Stimulated activated naive CD4-positive, alpha-beta T cell (primary cell): ENCODE results near the gene AIF1.

Source experiments
- DNase-seq, 6 experiments: peaks; one replicate each; lab custom pipeline; 2025; lab: John Stamatoyannopoulos, UW

Gene AIF1

DNA sequence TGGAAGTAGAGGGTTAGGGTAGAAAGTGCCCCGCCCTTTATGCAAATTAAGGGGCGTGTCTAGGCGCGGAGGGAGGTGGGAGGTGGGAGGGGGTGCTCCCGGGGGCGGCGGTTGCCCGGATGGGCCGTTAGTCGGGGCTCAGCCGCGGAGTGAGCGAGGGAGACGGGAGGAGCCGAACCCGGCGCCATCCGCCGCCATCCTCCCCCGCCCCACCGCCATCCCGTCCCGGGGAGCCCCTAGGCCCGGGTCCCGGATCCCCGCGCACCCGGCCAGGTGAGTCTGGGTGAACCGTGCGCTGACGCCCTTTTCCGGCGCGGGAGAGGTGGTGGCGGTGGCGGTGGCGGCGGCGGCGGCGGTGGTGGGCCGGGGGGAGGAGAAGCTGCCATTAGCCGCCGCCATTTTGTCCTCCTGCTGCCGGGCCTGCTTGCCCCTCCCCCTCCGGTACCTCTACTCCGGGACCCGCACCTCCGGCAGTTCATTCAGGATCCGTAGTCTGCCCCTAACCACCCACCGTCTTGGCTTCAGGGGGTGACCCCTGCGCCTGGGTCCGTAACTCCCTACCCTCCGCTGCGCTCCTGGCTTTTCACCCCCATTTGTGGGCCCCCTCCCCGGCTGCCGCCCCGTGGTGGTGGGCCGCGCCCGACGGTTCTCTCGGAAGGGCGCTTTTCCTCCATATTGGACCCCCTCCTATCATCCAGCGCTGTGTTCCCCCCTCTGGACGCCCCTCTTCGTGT is 5.7 kb downstream of the AIF1 start, which contains the start of gene PRRC2A:
PRRC2A (plus strand) TSS at position 130 of the 734 bp plus-strand sequence. CDS start 2,075 bp downstream, outside the sequence.
- peak in 3 of 6 experiments; percentile 79 to 99 (median 97) for DNase-seq

DNA sequence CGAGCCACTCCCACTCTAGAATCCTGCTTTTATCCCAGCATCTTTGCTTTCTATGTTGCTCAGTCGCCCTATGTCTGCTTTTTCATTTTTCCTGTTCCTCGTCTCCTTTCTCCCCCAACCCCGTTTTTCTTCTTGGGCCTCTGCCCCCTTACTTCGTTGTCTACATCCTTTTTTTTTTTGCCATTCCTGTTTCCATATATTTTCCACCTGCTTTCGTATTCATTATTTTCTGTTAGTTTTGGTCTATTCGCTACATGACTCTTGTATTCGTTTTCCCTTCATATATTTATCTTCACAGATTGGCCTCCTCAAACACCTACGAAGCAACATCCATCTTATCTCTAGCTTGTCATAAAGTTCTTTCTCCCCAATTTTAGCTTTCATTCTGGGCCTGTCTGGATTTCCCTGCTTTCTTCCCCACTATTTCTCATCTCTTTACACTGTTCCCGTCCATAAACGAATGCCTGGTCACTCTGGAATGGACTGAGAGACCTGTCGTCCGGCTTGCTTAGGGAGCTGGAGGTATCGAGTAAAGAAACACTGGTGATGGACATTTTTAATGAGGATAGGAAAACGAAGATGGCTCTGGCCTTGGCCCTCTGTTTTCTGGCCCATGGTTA is 6.4 kb downstream of the AIF1 start:
- peak in 1 of 6 experiments; percentile 29 for DNase-seq

DNA sequence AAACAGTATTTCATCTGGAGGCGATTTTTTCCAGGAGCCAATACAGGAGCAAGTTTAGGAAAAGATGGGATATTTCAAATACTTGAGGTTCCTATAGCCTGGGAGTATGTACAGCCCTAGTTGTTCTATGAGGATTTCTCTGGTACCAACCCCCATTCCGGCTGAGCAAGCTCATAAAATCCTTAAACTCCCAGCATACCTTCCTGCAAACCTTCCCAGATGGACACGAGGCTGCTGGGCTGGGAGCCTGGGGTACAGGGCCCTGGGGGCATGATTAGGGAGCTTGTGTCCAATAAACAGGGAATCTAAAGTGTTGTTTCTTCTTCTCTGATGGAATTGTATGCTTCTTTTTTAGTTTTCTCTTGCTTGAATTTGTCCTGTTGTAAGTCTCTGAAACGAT is 7.0 kb downstream of the AIF1 start:
- DNase-seq, result no peak

DNA sequence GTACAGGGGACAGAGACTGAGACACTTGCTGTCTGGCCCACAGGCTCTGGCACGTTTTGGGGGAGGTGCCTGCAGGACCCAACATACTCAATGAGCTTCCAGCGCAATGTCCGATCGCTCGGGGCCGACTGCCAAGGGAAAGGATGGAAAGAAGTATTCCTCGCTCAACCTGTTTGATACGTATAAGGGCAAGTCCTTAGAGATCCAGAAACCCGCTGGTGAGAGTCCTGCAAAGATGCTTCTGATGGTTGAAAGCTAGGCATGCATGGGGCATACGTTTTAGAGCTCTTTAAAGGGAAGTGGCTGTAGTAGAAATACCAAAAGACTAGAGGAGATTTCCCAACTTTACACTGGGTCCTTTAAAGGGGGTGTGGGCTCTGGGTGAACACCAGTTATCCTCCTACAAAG is 7.7 kb downstream of the AIF1 start:
- no peak for DNase-seq

DNA sequence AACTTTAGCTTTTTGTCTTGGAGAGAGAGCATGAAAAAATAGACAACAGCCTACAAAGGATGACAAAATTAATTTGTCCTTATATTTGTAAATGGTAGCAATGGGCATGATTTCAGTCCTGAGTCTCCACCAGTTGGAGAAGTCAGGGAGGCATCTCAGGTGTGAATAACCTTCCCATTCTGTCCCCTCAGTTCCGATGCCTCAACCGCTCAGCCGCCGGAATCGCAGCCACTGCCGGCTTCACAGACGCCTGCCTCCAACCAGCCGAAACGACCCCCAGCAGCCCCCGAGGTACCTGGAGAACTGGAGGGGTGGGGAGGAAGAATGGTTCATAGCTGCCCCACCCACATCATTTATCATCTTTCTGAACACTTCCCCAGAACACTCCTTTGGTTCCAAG is 9.0 kb downstream of the AIF1 start:
- DNase-seq, result no peak

DNA sequence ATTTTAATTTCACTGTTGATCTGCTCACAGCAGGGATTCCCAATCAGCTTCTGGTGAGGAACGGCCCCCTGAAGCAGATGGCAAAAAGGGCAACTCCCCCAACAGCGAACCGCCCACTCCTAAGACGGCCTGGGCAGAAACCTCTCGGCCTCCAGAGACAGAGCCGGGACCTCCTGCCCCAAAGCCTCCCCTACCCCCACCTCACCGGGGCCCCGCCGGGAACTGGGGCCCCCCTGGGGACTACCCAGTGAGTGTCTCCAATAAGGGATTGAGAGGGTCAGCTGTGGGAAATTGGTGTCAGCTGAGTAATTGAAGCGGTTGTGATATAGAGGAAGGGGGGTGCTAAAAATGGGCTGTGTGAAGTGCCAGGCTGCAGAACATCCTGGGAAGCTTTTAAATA is 11.9 kb downstream of the AIF1 start:
- DNase-seq, result no peak

DNA sequence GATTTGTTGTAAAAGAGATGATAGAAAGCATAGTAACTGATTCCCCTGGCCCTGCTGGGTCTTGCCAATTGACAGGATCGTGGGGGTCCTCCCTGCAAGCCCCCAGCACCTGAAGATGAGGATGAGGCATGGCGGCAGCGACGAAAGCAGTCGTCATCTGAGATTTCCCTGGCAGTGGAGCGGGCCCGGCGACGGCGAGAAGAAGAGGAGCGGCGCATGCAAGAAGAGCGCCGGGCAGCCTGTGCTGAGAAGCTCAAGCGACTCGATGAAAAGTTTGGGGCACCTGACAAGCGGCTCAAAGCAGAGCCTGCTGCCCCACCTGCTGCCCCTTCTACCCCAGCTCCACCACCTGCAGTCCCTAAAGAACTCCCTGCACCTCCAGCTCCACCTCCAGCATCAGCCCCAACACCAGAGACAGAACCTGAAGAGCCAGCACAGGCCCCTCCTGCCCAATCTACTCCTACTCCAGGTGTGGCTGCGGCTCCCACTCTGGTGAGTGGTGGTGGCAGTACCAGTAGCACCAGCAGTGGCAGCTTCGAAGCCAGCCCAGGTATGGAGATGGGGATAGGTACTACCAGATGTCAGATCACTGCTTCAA is 12.8 kb downstream of the AIF1 start:
- DNase-seq, result no peak

DNA sequence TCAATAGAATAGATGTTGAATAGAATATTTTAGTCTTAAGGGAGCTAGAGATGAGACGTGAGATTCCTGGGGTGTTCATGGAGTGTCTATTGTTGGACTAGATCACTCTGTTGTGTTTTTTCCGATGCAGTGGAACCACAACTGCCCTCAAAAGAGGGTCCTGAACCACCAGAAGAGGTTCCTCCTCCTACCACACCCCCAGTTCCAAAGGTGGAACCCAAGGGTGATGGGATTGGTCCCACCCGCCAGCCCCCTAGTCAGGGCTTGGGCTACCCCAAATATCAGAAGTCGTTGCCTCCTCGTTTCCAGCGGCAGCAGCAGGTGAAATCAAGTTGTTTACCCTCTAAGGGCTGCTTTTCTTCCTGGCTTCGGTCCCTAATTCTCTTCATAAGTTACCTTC is 14.0 kb downstream of the AIF1 start:
- no peak for DNase-seq

DNA sequence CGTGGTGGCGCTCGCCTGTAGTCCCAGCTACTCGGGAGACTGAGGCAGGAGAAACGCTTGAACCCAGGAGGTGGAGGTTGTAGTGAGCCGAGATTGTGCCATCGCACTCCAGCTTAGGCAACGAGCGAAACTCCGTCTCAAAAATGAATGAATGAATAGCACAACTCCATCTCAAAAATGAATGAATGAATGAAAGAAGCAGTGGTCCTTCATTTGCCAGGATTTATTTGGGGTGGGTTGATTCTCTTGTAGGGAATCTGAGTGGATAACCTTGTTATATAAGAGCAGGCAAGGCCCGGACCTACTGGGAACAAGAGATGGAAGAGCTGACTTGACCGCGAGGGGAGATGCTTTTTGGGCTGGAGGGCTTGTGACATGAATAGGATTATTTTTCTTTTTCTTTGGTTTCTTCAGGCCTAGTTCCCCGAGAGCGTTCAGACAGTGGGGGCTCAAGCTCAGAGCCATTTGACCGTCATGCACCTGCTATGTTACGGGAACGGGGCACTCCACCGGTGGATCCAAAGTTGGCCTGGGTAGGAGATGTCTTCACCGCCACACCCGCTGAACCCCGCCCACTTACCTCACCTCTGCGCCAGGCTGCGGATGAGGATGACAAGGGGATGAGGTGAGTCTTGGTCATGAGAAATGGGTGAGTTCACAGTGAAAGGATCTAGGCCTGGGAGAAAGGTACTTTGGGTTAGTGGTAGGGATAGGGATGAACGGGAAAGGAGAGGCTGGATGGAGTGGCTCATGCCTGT is 15.3 kb downstream of the AIF1 start:
- DNase-seq, result no peak

DNA sequence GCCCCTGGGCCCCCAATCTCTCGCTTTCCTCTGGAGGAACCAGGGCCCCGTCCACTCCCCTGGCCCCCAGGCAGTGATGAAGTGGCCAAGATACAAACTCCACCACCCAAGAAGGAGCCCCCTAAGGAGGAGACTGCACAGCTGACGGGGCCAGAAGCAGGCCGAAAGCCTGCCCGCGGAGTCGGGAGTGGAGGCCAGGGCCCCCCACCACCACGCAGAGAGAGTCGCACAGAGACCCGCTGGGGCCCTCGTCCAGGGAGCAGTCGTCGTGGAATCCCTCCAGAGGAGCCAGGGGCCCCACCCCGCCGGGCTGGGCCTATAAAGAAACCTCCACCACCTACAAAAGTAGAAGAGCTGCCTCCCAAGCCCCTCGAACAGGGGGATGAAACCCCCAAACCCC is 16.2 kb downstream of the AIF1 start:
- DNase-seq, result no peak

DNA sequence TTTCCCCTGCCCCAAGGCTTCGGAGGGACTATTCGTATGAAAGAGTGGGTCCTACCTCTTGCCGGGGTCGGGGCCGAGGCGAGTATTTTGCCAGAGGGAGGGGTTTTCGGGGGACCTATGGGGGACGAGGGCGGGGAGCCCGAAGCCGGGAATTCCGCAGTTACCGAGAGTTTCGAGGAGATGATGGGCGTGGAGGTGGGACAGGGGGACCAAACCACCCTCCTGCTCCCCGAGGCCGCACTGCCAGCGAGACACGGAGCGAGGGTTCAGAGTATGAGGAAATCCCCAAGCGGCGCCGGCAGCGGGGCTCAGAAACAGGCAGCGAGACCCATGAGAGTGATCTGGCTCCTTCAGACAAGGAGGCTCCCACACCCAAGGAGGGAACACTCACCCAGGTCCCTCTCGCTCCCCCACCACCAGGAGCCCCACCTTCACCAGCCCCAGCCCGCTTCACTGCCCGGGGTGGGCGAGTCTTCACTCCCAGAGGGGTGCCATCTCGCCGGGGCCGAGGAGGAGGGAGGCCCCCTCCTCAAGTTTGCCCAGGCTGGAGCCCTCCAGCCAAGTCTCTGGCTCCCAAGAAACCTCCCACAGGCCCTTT is 16.7 kb downstream of the AIF1 start:
- DNase-seq, result no peak

DNA sequence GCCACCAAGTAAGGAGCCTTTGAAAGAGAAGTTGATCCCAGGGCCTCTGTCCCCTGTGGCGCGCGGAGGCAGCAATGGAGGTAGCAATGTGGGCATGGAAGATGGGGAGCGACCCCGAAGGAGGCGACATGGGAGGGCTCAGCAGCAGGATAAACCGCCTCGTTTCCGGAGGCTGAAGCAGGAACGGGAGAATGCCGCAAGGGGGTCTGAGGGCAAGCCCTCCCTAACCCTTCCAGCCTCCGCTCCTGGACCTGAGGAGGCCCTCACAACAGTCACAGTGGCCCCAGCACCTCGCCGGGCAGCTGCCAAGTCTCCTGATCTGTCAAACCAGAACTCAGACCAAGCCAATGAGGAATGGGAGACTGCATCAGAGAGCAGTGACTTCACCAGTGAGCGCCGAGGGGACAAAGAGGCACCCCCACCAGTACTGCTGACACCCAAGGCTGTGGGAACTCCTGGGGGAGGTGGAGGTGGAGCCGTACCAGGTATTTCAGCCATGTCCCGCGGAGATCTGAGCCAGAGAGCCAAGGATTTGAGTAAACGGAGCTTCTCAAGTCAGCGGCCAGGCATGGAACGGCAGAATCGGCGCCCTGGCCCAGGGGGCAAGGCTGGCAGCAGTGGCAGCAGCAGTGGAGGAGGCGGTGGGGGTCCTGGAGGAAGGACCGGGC is 17.4 kb downstream of the AIF1 start:
- DNase-seq, result no peak

DNA sequence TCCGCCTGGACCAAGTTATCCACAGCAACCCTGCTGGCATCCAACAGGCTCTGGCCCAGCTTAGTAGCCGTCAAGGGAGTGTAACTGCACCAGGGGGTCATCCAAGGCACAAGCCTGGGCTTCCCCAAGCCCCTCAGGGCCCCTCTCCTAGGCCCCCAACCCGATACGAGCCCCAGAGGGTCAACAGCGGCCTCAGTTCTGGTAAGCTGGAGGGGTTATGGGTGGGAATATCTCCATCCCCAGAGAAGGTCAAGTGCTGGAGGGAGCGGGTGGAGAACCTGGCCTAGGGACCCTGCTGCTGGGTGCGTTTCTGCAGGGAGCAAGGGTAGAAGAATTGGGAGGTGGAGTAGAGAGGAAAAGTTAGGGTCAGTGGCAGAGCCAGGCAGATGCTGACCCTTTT is 18.4 kb downstream of the AIF1 start:
- DNase-seq, result no peak

DNA sequence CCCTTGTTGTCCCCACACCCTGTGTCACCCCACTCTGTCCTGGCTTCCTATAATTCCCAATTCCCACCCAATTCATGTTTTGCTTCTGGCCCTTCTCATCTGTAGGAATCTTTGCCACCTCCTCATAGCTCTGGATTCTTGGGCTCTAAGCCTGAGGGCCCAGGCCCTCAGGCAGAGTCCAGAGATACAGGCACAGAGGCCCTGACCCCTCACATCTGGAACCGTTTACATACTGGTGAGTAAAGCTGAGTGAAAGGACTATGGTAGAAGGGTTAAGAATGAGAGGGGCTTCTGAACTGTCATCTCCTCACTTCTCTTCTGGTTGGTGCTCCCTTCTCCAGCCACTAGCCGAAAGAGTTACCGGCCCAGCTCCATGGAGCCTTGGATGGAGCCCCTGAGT is 19.1 kb downstream of the AIF1 start:
- DNase-seq, result no peak

DNA sequence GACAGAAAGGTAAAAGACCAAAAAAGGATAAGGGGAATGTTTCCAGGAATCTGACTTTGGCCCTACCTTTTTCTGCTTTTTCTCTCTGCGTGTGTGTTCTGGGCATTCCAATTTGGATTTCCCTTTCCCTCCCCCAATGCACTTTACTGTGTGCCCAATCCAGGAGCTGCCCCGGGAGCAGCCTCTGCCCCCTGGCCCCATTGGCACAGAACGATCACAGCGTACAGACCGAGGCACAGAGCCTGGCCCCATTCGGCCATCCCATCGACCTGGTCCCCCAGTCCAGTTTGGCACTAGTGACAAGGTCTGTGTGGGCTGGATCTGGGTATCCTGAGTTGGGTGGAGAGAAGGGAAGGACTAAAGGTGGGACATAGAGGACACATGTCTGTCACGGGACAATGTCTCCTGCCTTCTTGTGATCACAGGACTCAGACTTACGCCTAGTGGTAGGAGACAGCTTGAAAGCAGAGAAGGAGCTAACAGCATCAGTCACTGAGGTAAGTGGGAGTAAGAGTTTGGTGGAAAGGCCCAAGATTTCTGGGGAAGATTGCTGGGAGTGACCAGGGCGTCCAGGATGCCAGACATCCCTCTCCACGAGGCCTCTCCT is 20.0 kb downstream of the AIF1 start:
- no peak for DNase-seq

DNA sequence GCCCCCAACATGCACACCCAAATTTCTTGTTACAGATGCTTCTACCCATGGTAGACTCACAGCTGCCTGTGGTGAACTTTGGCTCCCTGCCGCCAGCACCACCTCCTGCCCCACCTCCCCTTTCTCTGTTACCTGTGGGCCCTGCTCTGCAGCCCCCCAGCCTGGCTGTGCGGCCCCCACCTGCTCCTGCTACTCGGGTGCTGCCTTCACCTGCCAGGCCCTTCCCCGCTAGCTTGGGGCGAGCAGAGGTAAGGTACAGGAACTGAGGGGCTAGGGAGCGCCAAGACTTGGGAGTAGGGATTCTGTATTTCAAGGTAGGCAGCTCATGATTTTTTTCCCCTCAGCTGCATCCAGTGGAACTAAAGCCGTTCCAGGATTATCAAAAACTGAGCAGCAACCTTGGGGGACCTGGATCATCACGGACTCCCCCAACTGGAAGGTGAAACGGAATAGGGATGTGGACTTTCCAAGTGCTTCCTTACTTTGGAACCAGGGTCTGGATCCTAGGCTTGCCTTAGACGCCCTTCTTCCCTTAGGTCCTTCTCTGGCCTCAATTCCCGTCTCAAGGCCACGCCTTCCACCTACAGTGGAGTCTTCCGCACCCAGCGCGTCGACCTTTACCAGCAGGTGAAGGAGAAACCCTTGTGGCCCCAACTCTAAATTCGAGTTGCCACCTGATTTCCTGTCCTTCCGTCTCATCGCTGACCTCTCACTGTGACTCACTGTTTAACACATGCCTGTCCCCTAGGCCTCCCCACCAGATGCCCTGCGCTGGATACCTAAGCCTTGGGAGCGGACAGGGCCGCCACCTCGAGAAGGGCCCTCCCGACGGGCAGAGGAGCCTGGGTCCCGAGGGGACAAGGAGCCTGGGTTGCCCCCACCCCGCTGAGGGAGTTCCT is 21.9 kb downstream of the AIF1 start:
- DNase-seq, result no peak

DNA sequence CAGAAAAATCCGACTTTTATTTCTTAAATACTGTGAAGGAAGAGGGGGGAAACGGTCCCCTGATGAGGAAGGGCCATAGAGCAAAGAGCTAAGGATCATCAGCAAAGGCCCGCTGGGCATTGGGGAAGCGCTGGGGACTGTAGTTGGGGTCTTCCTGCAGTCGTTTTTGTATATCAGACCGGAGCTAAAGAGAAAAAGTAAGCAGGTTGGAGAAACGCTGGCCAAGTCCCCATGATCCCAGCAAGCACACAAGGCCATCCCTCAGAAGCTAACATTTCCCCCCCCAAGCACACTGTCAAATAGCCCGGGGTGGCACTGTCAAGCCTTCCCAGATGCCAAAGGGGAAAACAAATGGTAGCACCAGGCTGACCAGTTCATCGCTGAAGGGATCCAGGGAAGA is 24.0 kb downstream of the AIF1 start:
- no peak for DNase-seq

DNA sequence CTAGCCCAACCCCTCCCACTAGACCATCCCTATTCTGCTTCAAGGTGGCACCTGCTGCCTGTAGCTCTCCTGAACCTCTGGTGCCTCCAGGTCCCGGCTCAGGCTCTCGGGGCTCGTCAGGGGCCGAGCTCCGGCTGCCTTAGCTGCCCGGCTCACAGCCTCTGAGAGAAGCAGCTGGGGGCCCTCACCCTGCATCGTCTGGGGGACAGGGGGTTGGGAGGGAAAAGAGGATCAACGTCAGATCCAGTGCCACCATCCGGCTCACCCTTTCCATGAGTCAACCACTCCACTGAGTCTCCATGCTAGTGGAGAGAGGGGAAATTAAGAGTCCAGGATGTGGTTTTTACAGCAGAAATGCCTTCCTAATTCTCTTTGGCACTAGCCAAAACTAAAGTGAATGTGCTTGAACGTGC is 24.4 kb downstream of the AIF1 start:
- DNase-seq, result no peak

DNA sequence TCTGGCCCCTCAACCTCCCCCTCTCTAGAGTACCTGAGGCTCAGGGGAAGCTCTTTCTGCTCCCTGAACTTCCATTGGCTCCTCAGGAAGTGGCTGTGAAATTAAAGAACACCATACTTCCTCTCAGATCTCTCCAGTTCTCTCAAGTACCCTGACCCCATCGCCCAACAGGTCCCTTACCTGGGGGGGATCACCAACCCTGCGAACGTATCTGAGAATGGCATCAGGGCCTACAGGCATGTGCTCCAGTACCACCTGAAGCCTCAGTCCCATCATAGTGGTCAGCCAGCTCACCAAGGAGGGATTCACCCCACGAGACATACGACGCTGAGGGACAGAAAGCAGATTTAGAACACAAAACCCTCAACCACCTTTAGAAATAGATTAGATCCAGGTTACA is 25.6 kb downstream of the AIF1 start:
- DNase-seq, result no peak

DNA sequence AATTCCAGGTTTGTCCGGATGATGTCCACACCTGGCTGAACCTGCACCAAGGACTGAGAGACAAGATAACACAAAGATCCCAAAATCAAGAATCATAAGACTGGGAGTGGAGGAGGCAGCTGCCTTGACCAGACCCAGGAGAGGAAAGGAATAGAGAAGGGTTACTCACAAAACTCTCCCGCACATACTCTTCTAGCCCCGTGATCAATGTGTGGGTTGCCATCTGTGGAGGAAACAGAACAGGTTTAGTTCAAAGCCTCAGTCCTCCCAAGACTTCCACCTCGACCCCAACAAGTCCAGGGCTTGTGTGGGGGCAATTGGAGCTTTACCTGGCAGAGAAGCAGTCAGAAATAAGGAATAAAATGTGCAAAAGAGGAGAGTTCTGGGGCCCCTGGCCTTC is 26.3 kb downstream of the AIF1 start:
- DNase-seq, result no peak
